HG03457 (cell line): Measurements from ENCODE around the gene USF2.
"Not testable (repeated sequence)": the region's sequence is repeated elsewhere in the genome, so short reads cannot be mapped to it uniquely, and the experiment has no call there.

Experiments used
- ATAC-seq: cut with Tn5 transposase; IDR thresholded peaks from one replicate; pipeline ENCODE4 v1.9.1; 2021; ENCODE audit warnings: moderate number of reproducible peaks; ENCODE audit not compliant: unreplicated experiment

Gene USF2

GRCh38 chr19:35268536-35269437 is at the start of gene USF2:
Gene USF2, plus strand, starts transcription at chr19:35268962. Its CDS starts 140 bp downstream, at chr19:35269102.
- no peak for ATAC-seq

- ATAC-seq = no peak
Observed at GRCh38 chr19:35219008-35219407, 49.8 kb upstream of the USF2 start.

GRCh38 chr19:35220315-35220921 is 48.3 kb upstream of the USF2 start:
- no peak for ATAC-seq

- not testable (repeated sequence) for ATAC-seq
Observed at GRCh38 chr19:35220973-35221590, 47.7 kb upstream of the USF2 start.

GRCh38 chr19:35222373-35223015 is 46.3 kb upstream of the USF2 start:
- no peak for ATAC-seq

- ATAC-seq = no peak
Observed at GRCh38 chr19:35223084-35223790, 45.5 kb upstream of the USF2 start.

GRCh38 chr19:35223862-35224505 is 44.8 kb upstream of the USF2 start:
- ATAC-seq = no peak

GRCh38 chr19:35224681-35225571 is 43.8 kb upstream of the USF2 start:
- ATAC-seq = no peak

GRCh38 chr19:35225951-35226350 is 42.8 kb upstream of the USF2 start:
- no peak for ATAC-seq

- no peak for ATAC-seq
Observed at GRCh38 chr19:35226748-35227147, 42.0 kb upstream of the USF2 start.

- ATAC-seq = no peak
Observed at GRCh38 chr19:35228177-35228930, 40.4 kb upstream of the USF2 start, which contains the start of gene FAM187B. Gene FAM187B, minus strand, starts transcription at chr19:35228739. Its CDS starts 59 bp downstream, at chr19:35228680.

- no peak for ATAC-seq
Observed at GRCh38 chr19:35229601-35230000, 39.2 kb upstream of the USF2 start.

- ATAC-seq = no peak
Observed at GRCh38 chr19:35231956-35232645, 36.7 kb upstream of the USF2 start.

- no peak for ATAC-seq
Observed at GRCh38 chr19:35232912-35233311, 35.9 kb upstream of the USF2 start.

- ATAC-seq = no peak
Observed at GRCh38 chr19:35236638-35237400, 31.9 kb upstream of the USF2 start.

GRCh38 chr19:35239597-35239996 is 29.2 kb upstream of the USF2 start:
- ATAC-seq = not testable (repeated sequence)

GRCh38 chr19:35240327-35240726 is 28.4 kb upstream of the USF2 start:
- no peak for ATAC-seq
